Bronchial epithelial cell (primary cell): ENCODE data around the gene PGC. TPM values are rescaled to one million over a fixed set of nuclear protein-coding genes. Genes with fewer than 3 reads are reported as not detected.

Experiments
- DNase-seq: peaks from one replicate; pipeline ENCODE4 v3.0.0-alpha.2; 2010; ENCODE audit warnings: low read depth
- FAIRE-seq: peaks from 2 replicates; lab custom pipeline; 2011; peaks lifted over from hg19 to GRCh38; lab: Jason Lieb, UNC
- H3K27me3 ChIP-seq: 2 replicates; pipeline ENCODE4 v1.5.1; 2011; ENCODE audit warnings: low read length; ENCODE audit not compliant: control insufficient read depth, insufficient read depth
- H3K36me3 ChIP-seq: 2 replicates; pipeline ENCODE4 v1.5.1; 2011; ENCODE audit warnings: low read length; ENCODE audit not compliant: control insufficient read depth, insufficient read depth
- H3K4me3 ChIP-seq: 2 replicates; pipeline ENCODE4 v1.5.1; 2011; ENCODE audit warnings: mild to moderate bottlenecking, low read depth, low read length, control low read depth
- CTCF ChIP-seq: IDR thresholded peaks from 2 replicates; pipeline ENCODE4 v1.5.1; 2011; ENCODE audit warnings: mild to moderate bottlenecking, moderate library complexity, low read length, control low read depth, inconsistent platforms; ENCODE audit not compliant: insufficient read depth, severe bottlenecking
- total RNA-seq: library from RNA; depleted of rRNA; stranded (reverse); fragments of >200 nt; gene quantifications from 2 replicates; pipeline ENCODE4 v1.2.1, GENCODE V29; 2014

Gene PGC
- total RNA-seq, 1 donor from 2014 or later = not detected

GRCh38 chr6:41784581-41785171 lies 37.5 kb upstream of the PGC start:
- TF ChIP-seq CTCF = no peak
- FAIRE-seq (no peak), DNase-seq (peak; percentile 38)
- no peak overlapping the region for H3K4me3 ChIP-seq
- peaks cover 1% of the 10 kb centered on the region for H3K36me3 ChIP-seq
- H3K27me3 ChIP-seq = no peaks in the 10 kb centered on the region

GRCh38 chr6:41783106-41783780 lies 36.0 kb upstream of the PGC start:
- H3K4me3 ChIP-seq = no peak overlapping the region
- TF ChIP-seq CTCF = no peak
- H3K27me3 ChIP-seq = no peaks in the 10 kb centered on the region
- H3K36me3 ChIP-seq = peaks cover 1% of the 10 kb centered on the region
- DNase-seq (no peak), FAIRE-seq (no peak)

- peak overlapping the region; percentile 58 for H3K4me3 ChIP-seq
- DNase-seq (no peak), FAIRE-seq (no peak)
- no peak for TF ChIP-seq CTCF
- H3K36me3 ChIP-seq = peaks cover 4% of the 10 kb centered on the region
- H3K27me3 ChIP-seq = no peaks in the 10 kb centered on the region
These were observed 34.2 kb upstream of the PGC start for GRCh38 chr6:41781366-41781730.

GRCh38 chr6:41780551-41781365 lies 33.6 kb upstream of the PGC start, which contains the start of gene PRICKLE4:
PRICKLE4 (plus strand) TSS chr6:41780782; CDS start chr6:41783474, 2,692 bp downstream.
- Histone ChIP-seq H3K36me3 (peaks cover 4% of the 10 kb centered on the region), H3K27me3 (no peaks in the 10 kb centered on the region), H3K4me3 (peak within 1 kb of the TSS; percentile 58)
- no peak for FAIRE-seq
- no peak for TF ChIP-seq CTCF
- peak; percentile 52 for DNase-seq

GRCh38 chr6:41779788-41780550 lies 32.8 kb upstream of the PGC start, which contains the start of gene FRS3:
FRS3 (minus strand) TSS chr6:41779900; CDS start chr6:41776987, 2,913 bp downstream.
- peaks cover 7% of the 10 kb centered on the region for H3K36me3 ChIP-seq
- FAIRE-seq (no peak), DNase-seq (peak; percentile 72)
- H3K27me3 ChIP-seq = no peaks in the 10 kb centered on the region
- peak; percentile 97 for TF ChIP-seq CTCF
- peak within 1 kb of the TSS; percentile 58 for H3K4me3 ChIP-seq
